ENCODE measurements around the gene GALNTL6. TPM values are rescaled to one million over a fixed set of nuclear protein-coding genes. Genes with fewer than 3 reads are reported as not detected.

GALNTL6 gene
- total RNA-seq, 1 experiment from 2014 or later: not detected

GRCh38 chr4:172155838-172156345, 342.7 kb downstream of the GALNTL6 start:
- Histone ChIP-seq H3T11ph (ENCODE audit: low read length) (no peak overlapping the region), H4K91ac (ENCODE audit: insufficient read length, low read depth, low read length) (no peak overlapping the region), H3K79me1 (ENCODE audit: insufficient read depth, low read depth, low read length, poor library complexity, severe bottlenecking) (no peaks in the 10 kb centered on the region), H4K5ac (ENCODE audit: insufficient read length, low read depth, low read length) (no peak overlapping the region), H2BK120ac (ENCODE audit: low read depth, low read length, poor library complexity, severe bottlenecking) (no peak overlapping the region), H2BK12ac (ENCODE audit: insufficient read length, low read depth, low read length) (no peak overlapping the region), H3K27me3 (ENCODE audit: insufficient read depth, low read length) (no peaks in the 10 kb centered on the region), H3K14ac (ENCODE audit: insufficient read depth, low read length) (no peak overlapping the region), H3K23me2 (ENCODE audit: insufficient read length, low read depth, low read length, poor library complexity, severe bottlenecking) (no peaks in the 10 kb centered on the region), H3K4me1 (ENCODE audit: insufficient read depth, low read length) (no peaks in the 10 kb centered on the region), H3K18ac (ENCODE audit: insufficient read length, low read depth, low read length) (no peak overlapping the region), H2BK5ac (ENCODE audit: insufficient read length, low read length) (no peak overlapping the region), H2AK5ac (ENCODE audit: insufficient read length, low read length) (no peak overlapping the region), H4K8ac (replicated peaks; ENCODE audit: insufficient read length, low read depth, low read length) (no peak overlapping the region), H3K23ac (ENCODE audit: insufficient read length, low read depth, low read length) (no peak overlapping the region), H3K4ac (ENCODE audit: low read depth, low read length) (no peak overlapping the region), H4K20me1 (ENCODE audit: control insufficient read depth, insufficient read depth, insufficient read length) (no peaks in the 10 kb centered on the region), H3K27ac (ENCODE audit: insufficient read length, low read depth, low read length) (no peak overlapping the region), H2BK15ac (ENCODE audit: low read depth, low read length) (no peak overlapping the region), H3K56ac (ENCODE audit: insufficient read length, low read depth, low read length) (no peak overlapping the region), H3K9me3 (ENCODE audit: control insufficient read depth, low read depth, low read length) (no peaks in the 10 kb centered on the region), H3K79me2 (ENCODE audit: insufficient read depth, low read length) (no peaks in the 10 kb centered on the region), H2AFZ (ENCODE audit: low read length) (no peak overlapping the region), H2BK20ac (ENCODE audit: low read depth, low read length, poor library complexity, severe bottlenecking) (no peak overlapping the region), H3K9ac (ENCODE audit: extremely low read depth, insufficient read length, low read length) (no peak overlapping the region), H3K4me2 (ENCODE audit: insufficient read depth, insufficient read length, low read length) (no peak overlapping the region)
- 0 out of 3 replicates have a peak, but pooled peaks have one; percentile 24 for TF ChIP-seq CTCF (conservative IDR thresholded peaks at IDR 0.05)
- Mint-ChIP-seq H3K36me3 (ENCODE audit: insufficient read depth in 1 of 3, low read depth in 3 of 3) (no peaks in the 10 kb centered on the region), H3K9me3 (no peaks in the 10 kb centered on the region), H3K4me3 (no peak overlapping the region), H3K27ac (no peak overlapping the region), H3K4me1 (peaks cover 3 to 7% of the 10 kb centered on the region in 2 experiments; a peak in 3 of 4 replicates), H3K27me3 (ENCODE audit: low read depth) (no peaks in the 10 kb centered on the region)
- no peak for DNase-seq
- WGBS (ENCODE audit: extremely low coverage, insufficient read length, low lambda C conversion rate): no CpG with 5 or more reads among the region's 15 CpGs
